AG10803 (cell line): ENCODE data around the gene TAS2R42.

Experiments used
- DNase-seq: peaks from one replicate; pipeline ENCODE4 v3.0.0; 2010; ENCODE audit warnings: low read depth
- H3K4me3 ChIP-seq: 2 replicates; pipeline ENCODE4 v1.5.1; 2011; ENCODE audit warnings: mild to moderate bottlenecking, low read length, control low read depth
- CTCF ChIP-seq: conservative IDR thresholded peaks from 2 replicates; pipeline ENCODE4 v1.5.1; 2011; ENCODE audit warnings: mild to moderate bottlenecking, low read length, control low read depth, inconsistent platforms

The TAS2R42 gene

GRCh38 chr12:11183011-11183410, 3.7 kb downstream of the TAS2R42 start:
- H3K4me3 ChIP-seq: no peak overlapping the region
- TF ChIP-seq CTCF: no peak
- no peak for DNase-seq

- H3K4me3 ChIP-seq: no peak overlapping the region
- no peak for TF ChIP-seq CTCF
- no peak for DNase-seq
Measured at GRCh38 chr12:11182529-11182928, 4.2 kb downstream of the TAS2R42 start.

GRCh38 chr12:11178250-11178649, 8.5 kb downstream of the TAS2R42 start:
- no peak overlapping the region for H3K4me3 ChIP-seq
- no peak for DNase-seq
- no peak for TF ChIP-seq CTCF

GRCh38 chr12:11174022-11174421, 12.7 kb downstream of the TAS2R42 start:
- TF ChIP-seq CTCF: no peak
- peak; percentile 26 for DNase-seq

GRCh38 chr12:11171969-11172675, 14.6 kb downstream of the TAS2R42 start:
- TF ChIP-seq CTCF: no peak
- peak overlapping the region; percentile 92 for H3K4me3 ChIP-seq
- peak; percentile 18 for DNase-seq

More at GRCh38 chr12:11174022-11174421, 12.7 kb downstream of the TAS2R42 start:
- H3K4me3 ChIP-seq: no peak overlapping the region

GRCh38 chr12:11171145-11171968, 15.4 kb downstream of the TAS2R42 start, which contains the start of gene SMIM10L1:
TSS of gene SMIM10L1 (plus strand) at chr12:11171194. CDS start at chr12:11171357, 163 bp downstream.
- peak; percentile 17 for TF ChIP-seq CTCF
- peak within 1 kb of the TSS; percentile 92 for H3K4me3 ChIP-seq
- DNase-seq: peak; percentile 94
